NCI-H187 treated with DMSO at 0.1 percent for 48 hours (cell line): ENCODE data around the gene NKX6-1.

Source experiments
- DNase-seq: peaks from one replicate; lab custom pipeline; 2025; lab: John Stamatoyannopoulos, UW

Gene NKX6-1

DNA sequence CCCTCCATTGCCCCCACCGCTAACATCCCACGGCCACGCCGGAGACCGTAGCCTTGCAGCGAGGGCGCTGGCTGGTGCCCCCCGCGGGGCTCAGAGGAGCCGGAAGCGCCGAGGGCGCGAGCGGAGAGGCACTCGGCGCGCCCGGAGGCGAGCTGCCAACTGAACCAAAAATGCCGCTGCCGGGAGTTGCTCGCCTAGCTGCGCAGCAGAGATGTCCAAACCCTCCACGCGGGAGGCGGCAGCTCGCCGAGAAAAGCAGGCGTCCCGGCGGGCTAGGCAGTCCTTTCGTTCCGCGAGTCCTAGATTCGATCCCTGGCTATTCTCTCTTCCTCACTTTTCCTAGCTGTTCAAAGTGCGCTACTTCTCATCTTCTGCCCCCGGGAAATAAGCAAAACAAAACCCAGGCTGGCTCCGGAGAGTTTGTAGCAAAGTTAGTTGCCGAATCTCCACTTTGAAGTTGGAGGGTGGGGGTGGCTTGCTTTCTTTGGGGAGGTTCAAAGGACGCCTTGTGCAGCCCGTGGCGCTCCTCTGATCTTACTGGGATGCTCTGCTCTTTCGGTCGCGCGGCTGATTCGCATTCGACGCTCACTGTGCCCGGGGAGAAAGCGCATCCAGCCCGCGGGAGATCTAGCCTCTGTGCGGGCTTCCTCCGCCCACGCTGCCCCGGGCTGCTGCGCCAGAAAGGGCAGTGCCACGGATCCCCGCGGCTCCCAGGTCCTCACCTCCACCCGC lies 723 bp downstream of the NKX6-1 start:
- DNase-seq: no peak

DNA sequence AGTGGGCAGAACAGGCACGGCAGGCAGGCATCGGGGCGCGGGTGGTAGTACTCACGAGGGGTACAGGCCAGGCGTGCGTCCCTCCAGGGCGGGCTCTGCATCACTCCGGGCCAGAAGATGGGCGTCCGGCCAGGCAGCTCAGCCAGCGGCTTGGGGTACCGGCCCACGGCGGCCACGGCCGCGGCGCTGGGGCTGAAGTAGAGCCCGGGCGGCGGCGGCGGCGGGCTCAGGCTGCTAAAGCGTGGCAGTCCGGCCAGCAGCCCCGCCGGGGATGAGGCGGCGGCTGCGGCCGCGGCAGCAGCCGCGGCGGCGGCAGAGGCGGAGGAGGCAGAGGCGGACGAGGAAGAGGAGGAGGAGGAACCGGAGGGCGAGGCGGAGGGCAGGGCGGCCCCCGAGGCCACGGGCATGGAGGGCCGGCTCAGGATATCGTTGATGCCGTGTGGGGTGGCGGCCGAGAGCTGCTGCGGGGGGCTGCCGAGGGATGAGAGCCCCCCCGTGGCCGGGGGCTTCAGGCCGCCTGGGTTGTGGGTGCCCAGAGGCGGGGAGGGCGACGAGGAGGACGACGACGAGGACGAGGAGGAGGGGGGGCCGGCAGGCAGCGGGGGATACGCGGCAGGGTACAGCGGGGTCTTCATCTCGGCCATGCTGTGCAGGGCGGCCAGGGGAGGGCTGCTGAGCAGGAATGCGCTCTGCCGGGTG lies 1.4 kb downstream of the NKX6-1 start:
- DNase-seq: no peak

DNA sequence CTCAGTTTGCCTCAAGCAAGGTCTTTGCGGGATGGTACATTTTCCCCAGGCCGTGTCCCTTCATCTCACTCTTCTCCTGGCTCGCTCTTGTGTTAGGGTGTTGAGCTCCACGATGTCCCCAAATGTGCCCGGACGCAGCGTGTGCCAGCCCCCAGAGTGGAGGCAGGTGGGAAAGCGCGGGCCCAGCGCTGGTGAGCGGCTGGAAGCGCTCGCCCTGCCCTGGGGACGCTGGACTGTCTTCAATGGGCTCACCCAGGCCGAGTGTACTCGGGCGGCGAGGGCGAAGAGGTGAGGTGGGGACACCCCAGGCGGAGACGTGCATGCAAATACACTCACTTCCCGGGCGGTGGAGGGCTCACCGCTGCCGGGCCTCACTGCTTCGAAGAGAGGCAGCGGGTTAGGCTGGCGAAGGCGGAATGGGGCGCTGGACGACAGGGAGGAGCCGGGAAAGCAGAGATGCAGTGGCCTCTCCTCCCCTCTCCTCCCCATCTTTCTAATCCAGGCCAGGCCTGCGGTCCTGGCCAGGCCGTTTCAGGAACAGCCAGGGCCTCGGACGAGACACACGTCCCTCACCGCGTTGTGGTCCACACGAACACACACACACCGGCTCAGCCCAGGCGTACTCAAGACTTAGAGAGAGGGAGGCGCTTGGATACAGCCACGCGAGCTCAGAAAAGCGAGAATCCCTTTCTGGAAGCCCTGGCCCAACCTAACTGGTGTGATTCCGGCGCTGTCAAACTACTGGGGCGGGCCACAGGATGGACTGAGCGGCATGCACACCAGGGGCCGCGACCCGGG lies 2.2 kb downstream of the NKX6-1 start:
- DNase-seq: no peak

DNA sequence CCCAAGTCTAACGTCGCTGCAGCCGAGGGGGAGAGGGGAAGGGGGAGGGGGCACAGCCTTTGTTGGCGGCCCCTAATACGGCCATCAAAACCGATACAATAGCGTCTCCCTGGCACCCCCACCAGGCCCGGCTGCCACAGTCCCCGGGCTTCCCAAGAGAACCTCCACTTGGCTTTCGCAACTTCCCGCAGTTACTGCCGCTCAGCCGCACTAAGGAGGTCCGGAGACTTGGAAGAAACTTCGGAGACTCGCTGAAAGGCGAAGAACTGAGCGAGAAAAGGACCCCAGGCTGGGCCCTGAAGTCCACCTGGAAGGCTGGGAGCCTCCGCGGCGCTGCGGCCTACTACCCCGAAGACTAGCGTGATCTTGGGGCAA lies 2.8 kb downstream of the NKX6-1 start:
- no peak for DNase-seq

DNA sequence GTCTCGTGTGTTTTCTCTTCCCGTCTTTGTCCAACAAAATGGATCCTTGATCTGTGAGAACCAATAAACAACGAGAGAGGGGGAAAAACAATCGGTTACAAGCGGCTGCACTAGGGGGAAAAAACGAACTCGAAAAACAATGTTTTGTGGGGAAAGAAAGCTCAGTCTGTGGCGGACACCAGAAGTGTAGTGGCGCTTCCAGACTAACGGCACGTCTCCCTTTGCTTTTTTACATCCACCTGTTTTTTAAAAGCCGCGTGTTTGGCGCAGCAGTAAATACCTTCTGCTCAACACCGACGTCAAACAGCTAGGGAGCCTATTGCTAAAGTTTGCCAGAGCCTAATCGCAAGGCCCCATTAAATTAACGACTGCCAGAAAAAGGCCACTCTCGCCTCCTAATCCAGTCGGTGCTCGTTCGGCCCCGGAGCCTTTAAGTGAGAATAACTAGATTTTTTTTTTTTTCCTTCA lies 3.3 kb downstream of the NKX6-1 start:
- no peak for DNase-seq

DNA sequence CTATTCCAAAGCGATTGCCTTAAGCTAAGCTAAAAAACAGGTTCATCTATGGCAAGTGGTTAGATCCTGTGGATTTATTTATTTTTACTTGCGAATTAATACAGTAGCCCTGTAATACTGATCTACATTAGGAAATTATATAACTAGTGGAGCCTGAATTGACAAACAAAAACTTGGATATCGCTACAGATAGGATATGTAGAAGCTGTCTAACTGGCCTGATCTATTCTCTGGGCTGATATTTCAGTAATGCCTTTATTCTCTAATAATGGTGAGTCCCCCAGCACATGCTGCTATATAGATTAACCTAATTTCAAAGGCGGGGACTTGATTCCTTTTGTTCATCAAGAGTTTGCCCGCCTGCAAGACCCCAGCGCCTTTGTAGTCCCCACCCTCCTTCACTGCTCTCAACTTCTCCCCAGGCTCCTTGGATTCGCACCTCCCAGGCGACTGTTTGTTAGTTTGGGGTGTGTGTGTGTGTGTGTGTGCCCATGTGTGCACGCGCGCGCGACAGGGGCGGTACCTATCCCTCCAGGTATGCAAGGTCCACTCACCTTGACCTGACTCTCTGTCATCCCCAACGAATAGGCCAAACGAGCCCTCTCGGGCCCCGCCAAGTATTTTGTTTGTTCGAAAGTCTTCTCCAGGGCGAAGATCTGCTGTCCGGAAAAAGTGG lies 3.8 kb downstream of the NKX6-1 start:
- DNase-seq: no peak

DNA sequence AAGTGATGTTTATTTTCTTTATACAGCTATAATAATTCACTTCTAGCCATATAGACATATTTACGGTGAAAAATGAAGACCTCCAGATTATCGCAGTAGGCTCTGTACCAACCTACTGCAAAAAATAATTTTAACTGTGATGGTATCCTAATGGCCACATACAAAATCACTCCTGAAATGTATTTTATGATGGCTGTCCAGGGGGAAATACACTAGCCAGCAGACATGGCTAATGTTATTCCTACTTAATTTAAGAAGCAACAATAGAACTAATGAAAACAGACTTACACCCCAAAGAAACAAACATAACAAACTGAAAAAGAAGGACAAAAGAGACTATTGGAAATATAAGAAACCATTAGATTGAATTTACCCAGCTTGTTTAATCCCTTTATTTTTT lies 4.6 kb downstream of the NKX6-1 start:
- DNase-seq: no peak

DNA sequence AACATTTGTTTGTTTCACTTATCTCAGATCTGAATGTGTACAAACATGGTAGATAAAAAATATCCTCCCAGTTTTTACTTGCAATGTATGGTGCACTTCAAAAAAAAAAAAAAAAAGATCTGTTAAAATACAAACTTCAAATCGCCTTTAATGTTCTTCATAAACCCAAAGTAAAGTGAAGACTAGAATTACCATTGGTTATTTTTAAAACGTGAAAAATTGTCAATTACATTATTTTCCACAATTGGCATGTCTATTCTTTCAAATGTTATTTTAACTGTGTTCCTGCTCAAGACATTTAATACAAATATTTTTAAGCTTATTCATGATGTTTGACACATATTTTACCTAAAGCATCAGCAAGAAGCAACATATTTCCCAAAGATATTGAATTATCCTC lies 5.0 kb downstream of the NKX6-1 start:
- DNase-seq: no peak

DNA sequence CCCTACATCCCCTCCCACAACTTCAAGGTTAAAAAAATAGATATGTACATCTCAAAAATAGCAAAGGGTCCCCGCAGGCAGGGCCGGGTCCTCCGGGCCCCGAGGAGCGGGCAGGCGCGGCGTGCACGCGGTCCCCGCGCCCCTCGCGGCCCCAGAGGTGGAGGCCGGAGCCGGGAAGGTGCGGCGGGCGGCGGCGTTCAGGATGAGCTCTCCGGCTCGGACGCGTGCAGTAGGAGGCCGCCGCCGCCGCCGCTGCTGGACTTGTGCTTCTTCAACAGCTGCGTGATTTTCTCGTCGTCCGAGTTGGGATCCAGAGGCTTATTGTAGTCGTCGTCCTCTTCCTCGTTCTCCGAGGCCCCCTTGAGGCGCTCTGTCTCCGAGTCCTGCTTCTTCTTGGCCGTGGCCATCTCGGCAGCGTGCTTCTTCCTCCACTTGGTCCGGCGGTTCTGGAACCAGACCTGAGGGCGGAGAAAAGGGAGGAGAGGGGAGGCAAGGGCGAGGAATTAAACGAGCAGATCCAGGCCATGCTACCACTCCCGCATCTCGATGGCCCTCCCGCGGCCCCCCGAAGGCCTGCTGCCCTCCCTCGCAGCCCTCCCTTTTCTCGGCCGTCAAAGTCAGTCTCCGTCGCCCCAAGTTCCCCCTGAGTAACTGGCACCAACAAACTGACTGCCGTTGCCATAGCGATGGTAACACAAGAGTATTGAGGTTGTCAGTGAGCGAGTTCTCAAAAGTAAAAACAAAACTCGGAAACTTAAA lies 5.8 kb downstream of the NKX6-1 start:
- DNase-seq: no peak

DNA sequence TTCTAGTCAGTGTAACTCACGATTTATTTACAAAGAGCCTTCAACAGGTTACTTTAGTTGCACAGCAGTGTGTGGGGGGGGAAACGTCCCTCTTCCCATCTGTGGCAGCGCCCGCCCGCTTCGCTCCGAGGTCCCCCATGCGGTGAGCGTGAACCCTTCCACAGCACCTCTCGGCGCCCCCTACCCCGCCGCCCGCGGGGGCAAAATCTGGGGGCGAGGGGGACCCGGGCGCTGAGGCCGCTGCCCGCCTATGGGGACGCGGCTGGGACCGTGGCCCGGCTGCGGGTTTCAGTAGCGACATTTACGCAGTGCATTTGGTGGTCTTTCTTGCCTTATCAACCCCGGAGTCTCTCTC lies 6.4 kb downstream of the NKX6-1 start:
- no peak for DNase-seq

DNA sequence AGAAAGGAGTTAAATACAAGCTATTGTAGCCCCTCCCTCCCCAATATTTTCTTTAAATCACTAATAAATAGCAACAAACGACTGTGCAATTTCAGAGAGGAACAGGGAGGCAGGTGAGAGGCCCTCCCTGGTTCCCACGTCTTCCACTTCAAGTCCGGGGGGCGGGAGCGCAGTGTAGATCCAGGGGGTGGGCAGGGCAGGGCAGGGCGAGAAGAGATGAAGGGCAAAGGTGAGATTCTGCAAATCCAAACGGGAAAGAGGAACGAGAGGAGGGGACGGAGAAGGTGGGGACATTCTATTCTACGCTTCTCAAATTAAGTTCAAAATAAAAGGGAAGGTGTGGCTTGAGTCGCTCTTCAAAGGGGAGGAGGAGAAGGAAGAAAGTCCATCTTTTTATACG lies 6.8 kb downstream of the NKX6-1 start:
- DNase-seq: no peak

DNA sequence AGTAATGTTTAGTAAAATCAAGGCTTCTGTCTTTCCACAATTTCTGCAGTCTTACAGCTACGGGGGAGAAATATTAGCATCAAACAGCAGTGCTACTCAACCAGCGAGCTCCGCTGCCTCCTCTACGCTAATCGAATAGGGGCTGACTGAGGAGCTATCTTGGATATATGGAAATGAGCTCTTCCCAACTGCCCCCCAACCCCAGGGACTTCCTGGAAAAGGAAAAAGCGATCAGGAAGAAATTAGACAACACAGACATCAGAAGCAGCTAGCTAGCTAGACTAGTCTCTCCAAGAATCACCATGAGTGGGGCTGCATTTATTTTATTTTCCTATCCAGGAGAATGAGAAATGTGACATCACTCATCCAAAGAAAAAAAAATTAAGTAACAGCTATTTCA lies 7.6 kb downstream of the NKX6-1 start:
- DNase-seq: no peak

DNA sequence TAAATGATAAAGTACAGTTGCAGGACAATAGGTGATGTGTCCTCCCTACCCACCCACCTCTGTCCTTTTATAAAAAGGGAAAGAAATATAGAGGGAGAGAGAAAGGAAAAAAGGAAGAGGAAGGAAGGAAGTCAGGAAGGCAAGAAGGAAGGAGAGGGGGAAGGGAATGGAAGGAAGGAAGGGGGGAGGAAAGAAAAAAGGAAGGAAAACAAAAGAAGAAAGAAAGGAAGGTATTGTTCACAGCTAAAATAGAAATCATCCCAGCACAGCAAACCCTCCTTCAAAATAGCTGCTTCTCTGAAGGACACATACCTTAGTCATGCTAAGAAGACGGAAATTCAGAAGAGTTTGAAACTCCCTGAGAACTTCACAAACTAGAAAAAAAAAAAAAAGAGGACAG lies 8.4 kb downstream of the NKX6-1 start:
- DNase-seq: no peak

DNA sequence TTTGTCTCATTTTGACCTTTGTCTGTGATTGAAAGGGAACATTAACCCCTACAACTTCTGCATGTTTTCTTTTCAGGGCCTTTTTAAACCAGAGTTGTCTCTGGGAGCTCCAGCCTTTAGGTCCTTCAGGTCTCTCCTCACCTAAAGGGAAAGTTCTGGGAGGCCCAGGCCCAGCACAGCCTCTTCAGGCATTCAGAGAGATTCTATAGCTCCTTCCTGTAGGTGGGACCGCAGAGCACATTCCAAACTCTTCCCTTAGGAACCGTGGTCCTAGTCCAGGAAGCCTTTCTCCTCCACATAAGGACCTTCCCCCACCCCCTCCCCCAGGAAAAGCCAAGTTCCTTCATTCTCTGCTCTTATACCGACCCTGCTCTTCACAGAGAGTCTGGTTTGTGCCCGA lies 14.9 kb downstream of the NKX6-1 start:
- DNase-seq: no peak

DNA sequence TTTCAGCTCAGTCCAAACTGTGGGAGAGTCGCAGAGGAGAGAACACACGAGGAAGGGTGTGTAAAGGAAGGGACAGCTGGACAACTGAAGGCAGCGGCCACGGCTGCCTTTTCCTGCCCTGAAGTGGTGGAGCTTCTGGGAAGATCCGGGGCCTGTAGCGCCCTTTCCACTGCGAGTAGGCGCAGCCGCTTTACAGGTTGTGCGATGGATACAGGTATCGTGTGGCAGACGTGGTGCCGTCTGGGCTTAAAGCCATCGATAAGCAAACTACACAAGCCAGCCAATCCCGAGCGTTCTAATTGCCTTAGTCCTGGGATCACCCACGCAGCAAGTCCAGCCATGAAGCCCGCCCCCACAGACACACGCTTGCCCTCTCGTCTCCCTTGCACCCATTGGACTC lies 15.4 kb downstream of the NKX6-1 start:
- no peak for DNase-seq

DNA sequence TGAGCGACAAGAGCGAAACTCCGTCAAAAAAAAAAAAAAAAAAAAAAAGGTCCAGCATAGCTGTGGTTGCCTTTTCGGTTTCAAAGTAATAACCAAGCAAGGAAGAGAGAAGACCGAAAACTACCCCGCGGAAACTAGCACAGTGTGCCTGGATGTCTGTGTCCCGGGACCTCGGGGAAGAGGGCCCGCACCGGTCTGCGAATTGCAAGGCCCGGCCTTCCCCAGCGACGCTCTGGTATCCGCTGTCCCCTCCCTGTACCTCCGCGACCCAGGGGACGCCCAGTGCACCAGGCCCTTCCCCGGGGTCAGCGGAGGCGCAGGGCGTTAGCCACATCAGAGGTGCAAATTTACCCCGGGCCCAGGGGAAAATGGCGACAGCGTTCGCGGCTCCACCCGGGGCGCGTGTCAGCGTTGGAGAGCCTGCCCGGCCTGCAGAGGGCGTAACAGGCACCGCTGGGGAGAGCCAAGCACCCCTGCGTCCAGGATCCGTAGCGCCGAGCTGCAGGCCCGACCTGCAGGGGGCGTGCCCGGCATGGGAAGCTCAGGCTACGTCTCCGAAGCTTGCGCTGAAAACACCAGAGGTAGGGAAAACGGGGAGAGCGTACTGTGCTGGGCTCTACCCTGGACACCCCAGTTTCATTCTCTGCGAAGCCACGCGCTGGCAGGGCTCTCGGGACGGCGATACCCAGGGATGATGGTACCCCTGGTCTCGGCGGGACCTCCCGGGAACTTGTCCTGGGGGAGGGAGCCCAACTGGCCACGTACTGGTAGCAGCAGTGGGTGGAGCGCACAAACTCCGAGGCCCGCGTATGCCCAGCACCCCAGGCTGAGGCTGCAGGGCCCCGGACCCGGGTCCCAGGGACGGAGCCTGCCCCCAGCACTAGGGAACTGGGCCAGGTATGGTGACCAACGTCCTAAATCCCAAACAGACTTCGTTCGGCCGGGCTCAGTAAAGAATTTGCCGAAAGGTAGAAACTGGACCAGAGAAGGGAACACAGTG lies 16.2 kb downstream of the NKX6-1 start:
- DNase-seq: no peak

DNA sequence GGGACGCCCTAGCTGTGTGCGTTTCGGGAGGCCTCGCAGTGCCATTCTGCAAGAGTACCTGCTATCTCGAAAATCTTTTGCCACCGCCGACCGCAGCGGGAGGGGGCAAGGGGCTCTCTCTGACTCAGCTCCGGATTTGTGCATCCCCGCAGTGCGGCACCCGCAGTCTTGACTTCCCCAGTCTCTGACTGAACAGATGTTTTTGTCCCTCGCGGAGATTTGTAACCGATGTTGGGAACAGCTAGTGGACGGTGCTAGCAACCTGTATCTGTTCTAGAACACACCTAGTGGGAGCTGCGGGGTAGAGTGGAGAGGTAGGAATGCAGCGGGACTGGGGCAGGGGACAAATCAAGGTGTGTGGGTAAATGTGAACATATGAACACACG lies 17.2 kb downstream of the NKX6-1 start:
- DNase-seq: no peak

DNA sequence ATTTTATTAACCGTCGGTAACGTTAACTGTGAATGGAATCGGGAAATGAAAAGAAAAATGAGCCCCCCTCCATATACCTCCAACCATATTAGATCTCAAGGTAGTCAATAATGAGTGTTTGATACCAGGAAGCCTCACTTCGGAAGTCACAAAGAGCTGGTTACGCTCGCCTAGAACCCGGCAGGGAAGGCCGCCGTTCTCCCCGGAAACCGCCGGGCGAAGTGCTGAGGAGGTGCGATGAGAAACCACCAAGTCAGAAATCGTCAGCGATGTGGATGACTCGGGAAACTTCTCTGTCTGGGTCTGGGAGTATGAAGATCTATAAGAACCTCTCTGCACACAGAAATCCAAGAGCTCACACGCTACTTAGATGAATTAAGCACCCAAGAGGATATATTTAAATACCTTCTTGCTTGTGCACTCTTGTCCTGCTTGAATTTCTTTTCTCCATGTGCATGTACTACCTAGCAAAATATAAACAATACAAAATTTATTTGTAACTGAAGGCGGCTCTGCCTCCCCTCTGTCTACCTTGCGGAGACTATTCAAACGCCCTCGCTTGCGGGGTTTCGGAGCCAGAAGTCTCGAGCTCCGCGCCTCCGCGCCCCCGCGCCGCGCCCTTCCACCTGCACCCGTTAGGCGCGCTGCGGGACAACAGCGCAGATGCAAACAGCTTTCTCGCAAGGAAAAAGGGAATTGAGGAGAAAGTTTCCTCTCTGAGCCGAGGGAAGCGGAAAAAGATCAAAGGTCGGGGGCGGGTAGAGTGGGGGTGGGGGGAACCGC lies 17.8 kb downstream of the NKX6-1 start:
- DNase-seq: no peak

DNA sequence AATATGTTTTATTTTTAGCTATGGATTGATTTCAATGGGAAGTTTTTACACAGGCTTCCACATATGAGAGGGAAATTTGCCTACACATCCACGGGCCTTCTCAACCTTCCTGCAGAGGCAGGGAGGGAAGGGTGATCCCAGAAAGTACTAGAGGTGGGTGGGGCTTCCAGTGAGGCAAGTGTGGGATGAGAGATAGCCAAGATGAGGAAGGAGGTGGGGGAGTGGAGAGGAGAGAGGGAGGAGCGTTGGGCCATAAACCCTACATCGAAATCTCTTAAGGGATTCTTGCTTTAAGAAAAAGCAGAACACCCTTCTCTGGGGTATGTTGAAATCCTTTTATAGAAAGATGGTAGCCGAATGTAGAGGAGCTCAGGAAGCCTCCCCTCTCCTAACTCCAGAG lies 19.0 kb downstream of the NKX6-1 start:
- DNase-seq: no peak

DNA sequence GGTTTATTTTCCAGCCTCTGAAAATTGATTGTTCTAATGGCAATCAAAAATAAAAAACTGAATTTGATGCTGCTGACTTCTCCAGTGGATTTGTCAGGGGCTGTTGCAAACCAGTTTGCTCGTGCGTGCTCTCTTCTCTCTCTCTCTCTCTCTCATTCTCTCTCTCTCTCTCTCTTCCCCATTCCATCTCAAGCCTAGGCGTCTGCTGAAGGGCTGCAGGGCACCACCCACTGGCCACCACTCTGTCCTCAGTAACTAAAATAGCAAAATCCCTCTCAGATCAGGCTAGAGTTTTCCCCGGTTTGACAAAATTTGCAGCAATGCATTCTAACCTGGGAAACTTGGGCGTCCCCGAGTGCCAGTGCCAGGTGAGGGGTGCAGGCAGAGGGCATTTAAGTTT lies 19.4 kb downstream of the NKX6-1 start:
- no peak for DNase-seq
